Stimulated activated CD8-positive, alpha-beta memory T cell treated with anti-CD3 and anti-CD28 coated beads, Interleukin-4, amount 100 ng/mL, for 4 hours (primary cell): ENCODE measurements around the gene ETF1.
"Not testable (repeated sequence)": the region's sequence is repeated elsewhere in the genome, so short reads cannot be mapped to it uniquely, and the experiment has no call there.

Source experiments
- DNase-seq, 2 donors: peaks; one replicate each; pipeline ENCODE4 v3.0.0-alpha.2; 2020; ENCODE audit warnings: low read depth in 2 of 2, low spot score in 1 of 2

Gene ETF1

GRCh38 chr5:138491284-138491648, 51.8 kb downstream of the ETF1 start:
- DNase-seq = no peak

- DNase-seq = no peak
Observed at GRCh38 chr5:138490648-138491283, 52.3 kb downstream of the ETF1 start.

- no peak for DNase-seq
Observed at GRCh38 chr5:138489683-138490061, 53.4 kb downstream of the ETF1 start.

- DNase-seq = no peak
Observed at GRCh38 chr5:138488481-138488945, 54.5 kb downstream of the ETF1 start.

GRCh38 chr5:138482638-138483037, 60.4 kb downstream of the ETF1 start:
- DNase-seq = no peak

GRCh38 chr5:138476918-138477317, 66.1 kb downstream of the ETF1 start:
- DNase-seq = no peak

GRCh38 chr5:138473151-138473550, 69.9 kb downstream of the ETF1 start:
- not testable (repeated sequence) for DNase-seq

- no peak for DNase-seq
Observed at GRCh38 chr5:138472353-138472752, 70.7 kb downstream of the ETF1 start.

GRCh38 chr5:138471052-138471361, 72.0 kb downstream of the ETF1 start:
- no peak for DNase-seq

GRCh38 chr5:138470322-138471051, 72.5 kb downstream of the ETF1 start:
- no peak for DNase-seq

GRCh38 chr5:138469540-138470321, 73.3 kb downstream of the ETF1 start:
- DNase-seq = no peak

- DNase-seq = no peak
Observed at GRCh38 chr5:138468966-138469539, 74.0 kb downstream of the ETF1 start.

- no peak for DNase-seq
Observed at GRCh38 chr5:138468133-138468965, 74.7 kb downstream of the ETF1 start.

- DNase-seq = no peak
Observed at GRCh38 chr5:138467711-138468132, 75.3 kb downstream of the ETF1 start.

- peak in 1 of 2 donors; percentile 12 for DNase-seq
Observed at GRCh38 chr5:138466900-138467710, 75.9 kb downstream of the ETF1 start.

- DNase-seq = no peak
Observed at GRCh38 chr5:138466125-138466899, 76.7 kb downstream of the ETF1 start.

- peak; percentile 94 for DNase-seq
Observed at GRCh38 chr5:138465261-138466124, 77.5 kb downstream of the ETF1 start, which contains the start of gene EGR1. TSS of gene EGR1 (plus strand) at chr5:138465479. CDS start at chr5:138465762, 283 bp downstream.
